Suppressor macrophage (primary cell): Measurements from ENCODE around the gene HPS1.
"Not testable (repeated sequence)": the region's sequence is repeated elsewhere in the genome, so short reads cannot be mapped to it uniquely, and the experiment has no call there.

Experiments
- DNase-seq, 4 experiments: peaks; one replicate each; pipeline ENCODE4 v3.0.0-alpha.2; 2020 to 2022

HPS1 gene

DNA sequence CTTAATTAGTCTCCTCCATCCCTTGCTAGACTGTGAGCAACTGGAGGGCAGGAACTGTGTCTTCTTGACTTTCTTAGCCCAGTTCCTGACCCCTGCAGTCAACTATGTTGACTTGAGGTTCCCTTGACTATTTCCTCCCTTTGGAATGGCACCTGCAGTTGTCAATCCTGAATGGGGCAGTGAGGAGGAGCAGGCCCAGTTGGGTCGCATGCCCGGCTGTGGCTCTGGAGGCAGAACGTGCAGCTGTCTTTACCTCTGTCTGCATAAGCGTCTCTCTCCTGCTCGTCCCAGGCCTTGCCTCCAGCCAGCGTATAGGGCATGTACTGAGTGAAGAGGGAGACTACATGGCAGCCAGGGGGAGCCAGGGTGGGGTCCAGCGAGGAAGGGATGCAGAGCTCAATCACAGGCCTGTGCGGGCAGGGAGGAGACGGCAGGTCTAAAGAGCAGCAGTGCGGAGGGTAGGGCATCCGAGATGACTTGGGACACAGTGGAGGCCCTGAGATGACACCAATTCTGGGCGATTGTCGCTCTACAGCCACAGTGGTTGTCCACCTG is 58.6 kb downstream of the HPS1 start:
- no peak for DNase-seq

DNA sequence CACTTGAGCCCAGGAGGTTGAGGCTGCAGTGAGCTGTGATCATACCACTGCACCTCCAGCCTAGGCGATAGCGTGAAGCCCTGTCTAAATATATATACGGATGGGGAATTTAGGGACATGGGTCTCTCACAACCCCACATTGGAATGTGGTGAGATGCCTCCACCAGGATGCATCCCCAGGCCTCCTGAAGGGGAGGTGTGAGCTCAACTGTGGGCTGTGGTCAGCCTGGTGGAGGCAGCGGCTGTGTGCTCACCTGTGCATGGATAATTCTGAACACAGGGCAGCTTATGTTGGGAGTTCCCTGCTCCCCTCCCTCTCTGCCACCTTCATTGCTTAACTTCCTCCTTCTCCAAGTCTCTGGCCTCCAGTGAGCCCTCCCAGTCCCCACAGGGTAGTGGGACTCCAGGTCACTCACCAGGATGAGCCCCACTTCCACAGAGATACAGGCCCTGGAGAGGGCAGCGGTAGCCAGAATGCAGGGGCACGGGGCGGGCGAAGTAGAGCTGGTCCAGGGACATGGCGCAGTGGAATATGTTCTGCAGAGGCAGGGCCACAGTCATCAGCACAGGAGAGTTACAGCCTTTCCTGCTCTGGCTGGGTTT is 62.1 kb downstream of the HPS1 start:
- DNase-seq: peak in 3 of 4 experiments; percentile 19 to 32 (median 19)

DNA sequence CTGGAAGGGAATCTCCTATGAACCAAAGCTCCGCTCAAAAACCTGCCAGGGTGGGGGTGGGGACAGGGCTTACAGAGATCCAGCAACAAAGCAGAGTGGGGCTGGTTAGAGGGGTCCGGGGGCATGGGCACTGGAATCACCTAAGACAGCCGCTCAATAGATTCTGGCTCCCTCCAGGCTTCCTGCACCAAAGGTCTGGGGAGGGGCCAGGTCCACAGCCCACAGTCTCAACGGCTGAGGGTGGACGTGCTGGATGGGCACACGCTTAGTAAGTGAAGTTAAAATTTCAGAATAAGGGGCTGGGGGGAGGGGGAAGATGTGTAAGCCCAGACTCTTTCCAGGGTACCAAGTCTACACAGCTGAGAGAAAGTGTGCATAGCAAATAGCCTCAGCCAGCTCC is 62.9 kb downstream of the HPS1 start:
- DNase-seq: no peak

DNA sequence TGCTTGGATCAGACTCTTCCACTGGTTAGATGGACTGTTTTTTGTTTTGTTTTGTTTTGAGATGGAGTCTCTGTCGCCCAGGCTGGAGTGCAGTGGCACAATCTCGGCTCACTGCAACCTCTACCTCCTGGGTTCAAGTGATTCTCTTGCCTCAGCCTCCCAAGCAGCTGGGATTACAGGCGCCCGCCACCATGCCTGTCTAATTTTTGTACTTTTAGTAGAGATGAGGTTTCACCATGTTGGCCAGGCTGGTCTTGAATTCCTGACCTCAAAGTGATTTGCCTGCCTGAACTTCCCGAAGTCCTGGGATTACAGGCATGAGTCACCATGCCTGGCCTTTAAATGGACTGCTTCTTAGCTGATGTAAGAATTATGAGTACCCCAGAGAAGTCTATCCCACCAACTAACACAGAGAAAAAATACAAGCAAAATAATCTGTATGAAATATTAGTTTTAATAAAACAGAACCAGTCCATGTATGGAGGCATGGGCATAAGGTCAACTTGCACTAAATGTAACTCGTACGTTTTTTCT is 63.5 kb downstream of the HPS1 start:
- not testable (repeated sequence) for DNase-seq

DNA sequence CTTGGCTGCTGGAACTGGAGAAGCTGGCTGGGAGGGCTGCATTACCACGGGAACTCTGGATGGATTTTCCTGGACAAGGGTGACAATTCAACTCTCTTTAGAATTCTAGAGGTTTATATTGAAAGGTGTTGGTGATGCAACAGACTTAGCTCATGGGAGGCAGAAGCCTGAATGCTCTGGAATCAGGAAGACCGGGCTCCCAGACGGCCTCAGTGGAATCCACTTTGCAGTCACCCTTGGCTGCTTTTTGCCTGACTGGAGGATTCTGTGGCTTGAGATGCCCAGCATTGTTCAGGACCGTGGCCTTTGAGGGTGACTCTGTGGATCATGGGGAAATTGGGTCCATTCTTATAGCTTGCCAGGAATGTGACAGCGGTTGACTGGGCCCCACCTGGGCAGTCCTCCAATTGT is 64.0 kb downstream of the HPS1 start:
- no peak for DNase-seq

DNA sequence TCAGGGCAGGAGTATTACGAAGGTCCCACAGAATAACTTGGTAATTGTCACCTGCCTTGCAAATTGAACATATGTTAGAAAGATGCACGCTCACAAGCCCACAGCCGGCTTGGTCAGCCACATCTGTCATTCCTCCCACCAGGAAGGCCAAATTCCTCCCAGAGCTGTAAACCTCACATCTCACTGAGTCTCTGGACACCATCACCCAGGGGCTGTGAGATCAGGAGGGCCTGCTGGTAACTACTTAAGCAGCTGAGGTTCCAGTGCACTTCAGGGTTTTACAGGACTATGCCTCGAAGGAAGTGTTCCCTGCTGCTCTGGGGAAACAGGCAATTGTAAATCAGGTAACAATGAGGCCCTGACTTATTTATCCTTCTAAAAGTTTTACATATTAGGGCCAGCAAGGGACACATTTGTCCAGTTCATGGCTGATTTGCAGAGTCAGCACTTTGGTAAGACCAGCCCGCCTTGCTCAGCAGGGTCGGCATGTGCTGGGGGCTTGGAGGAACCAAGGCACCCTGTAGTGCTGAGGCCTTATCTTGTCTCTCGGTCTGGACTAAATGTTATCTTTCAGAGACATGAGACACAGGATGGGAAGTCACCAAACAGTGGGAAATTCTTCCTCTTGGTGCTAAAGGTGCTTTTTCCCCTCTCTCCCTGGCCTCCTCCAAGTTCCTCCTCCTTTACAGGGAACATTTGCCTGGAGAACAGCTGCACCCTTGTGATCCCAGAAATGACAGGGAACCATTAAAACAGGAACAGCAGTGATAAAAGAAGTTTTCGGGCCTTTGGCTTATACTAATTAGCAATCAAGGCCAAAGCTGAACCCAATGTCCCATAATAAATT is 66.0 kb downstream of the HPS1 start:
- no peak for DNase-seq

DNA sequence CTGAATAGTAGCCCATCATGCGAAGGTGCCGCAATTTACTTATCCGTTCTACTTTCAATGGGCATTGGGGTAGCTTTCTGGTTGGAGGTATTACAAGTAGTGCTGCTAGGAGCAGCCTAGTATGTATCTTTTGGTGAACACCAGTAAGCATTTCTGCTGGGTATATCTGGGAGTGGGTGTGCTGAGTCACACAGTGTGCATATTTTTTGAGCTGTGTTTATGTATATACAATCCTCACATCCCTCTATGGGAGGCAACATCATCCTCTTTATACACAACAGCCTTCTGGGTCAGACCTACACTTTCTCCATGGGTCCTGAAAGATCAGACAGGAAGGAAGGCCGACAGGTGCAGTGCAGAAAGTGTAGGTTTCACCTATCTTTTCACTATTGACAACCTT is 68.0 kb downstream of the HPS1 start:
- peak in 3 of 4 experiments; percentile 22 to 49 (median 23) for DNase-seq

DNA sequence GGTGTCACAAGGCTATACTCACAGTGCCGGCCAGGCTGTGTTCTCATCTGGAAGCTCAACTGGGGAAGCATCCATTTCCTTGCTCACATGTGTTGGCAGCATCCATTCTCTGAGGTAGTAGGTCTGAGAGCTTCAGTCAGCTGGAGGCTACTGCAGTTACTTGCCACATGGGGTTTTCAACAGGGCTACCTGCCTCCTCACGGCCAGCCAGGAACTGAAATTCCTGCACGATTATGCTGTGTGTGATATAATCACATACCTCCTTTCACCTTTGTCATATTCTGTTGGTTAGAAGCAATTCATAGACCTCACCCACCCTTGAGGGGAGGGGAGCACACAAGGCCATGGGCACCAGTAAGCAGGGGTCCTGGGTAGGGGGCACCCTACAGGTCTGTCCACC is 69.2 kb downstream of the HPS1 start:
- no peak for DNase-seq

DNA sequence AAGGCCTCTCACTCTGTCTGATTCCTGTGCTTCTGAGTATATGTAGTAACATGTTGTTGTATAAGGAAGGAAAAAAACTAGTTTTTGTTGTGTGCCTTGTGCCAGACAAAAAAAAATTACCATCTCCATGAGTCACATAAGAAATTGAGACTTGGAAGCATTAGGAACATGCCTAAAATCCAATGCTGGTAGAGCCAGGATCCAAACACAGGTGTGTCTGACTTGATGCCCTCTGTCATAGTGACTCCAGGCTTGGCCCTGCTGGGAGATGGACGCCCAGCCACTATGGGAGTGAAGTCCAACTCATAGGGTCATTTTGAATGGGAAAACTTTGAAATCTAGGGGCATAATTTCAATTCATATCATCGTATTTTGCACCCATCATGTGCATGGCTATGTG is 69.7 kb downstream of the HPS1 start:
- no peak for DNase-seq

DNA sequence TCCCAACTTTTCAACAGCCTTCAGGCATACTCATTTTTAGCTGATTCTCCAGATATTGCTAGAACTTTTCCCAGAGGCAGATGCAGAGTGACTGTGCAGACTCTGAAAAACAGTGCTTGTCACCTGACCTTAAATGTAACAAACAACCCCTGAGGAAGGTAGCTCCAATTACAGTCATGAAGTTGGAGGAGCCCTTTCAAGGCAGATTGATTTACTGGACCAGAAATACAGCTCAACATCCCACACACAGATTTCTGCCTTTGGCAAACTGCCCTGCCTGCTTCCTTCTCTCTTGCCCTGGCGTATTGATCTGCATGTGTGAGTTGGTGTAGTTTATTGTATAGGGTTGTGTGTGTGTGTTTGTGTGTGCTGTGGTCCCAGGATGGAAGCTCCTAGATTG is 70.2 kb downstream of the HPS1 start:
- DNase-seq: peak in 1 of 4 experiments; percentile 20

DNA sequence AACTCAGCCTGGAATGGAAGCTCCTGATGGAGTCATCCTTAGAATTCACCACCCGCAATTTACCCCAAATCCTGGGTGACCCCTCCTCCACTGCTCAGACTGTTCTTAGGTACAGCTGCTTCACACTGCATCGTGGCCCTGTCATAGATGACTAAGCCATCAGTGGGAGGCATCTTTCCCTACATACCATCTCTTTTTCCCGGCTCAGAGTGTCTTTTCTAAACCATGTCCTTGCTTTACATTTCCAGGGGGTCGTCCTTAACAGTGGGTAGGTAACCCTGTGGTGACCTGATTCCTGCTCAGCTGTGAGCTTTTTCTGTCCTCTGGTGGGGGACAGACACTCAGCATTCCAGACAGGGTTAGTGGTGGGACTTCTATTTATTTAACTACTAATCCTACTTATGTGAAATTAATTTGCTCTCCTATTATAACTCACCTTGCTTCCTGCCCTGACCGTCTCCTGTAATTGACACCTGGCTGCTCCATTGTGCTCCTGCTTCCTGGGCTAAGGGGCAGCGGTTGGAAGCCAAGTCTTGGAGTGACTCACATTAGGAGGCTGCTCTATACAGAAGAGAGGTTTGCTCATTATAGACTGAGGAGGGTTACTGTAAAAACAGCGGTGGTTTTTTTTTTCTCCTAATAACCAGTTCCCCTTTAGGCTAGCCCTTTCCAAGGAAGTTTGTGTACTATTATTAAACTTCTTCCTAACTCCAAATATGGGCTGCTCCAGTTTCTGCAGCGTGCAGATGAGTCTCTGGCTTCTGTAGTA is 72.3 kb downstream of the HPS1 start:
- DNase-seq: peak; percentile 29 to 68 (median 46)

DNA sequence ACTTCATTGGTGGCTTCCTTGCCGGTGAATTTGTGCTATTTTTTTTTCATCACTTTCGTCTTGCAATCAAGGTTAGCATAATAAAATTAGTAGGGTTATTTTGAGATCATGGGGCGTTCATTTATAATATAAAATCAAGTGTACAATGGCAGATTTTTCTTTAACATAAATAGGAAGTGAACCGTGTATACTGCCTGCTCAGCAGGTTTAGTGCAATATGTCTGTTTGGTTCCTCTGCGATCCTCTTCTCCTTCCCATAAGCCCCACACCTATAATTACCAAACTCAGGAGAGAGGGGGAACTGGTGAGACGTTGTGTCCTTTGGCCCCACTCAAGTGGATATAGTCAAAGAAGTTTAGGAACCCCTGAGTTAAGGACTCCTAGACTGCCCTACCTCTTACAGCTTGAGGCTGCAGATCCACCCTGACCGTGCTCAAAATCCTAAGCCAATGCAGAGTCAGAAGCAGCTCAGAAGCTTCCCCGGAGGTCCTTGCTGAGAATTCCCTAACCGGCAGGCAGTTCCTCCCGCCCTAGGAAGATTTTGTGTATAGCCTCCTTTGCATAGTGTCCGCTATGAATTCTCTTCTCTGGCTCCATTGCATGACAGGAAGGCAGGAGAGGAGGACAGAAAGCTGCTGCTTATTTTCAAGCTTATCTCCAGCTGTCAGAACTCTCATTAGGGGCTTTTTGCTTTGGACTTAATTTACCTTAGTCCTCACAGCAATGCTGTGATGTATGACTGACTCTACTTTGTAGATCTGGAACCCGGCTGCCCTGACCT is 73.3 kb downstream of the HPS1 start:
- peak in 2 of 4 experiments; percentile 43 to 48 for DNase-seq

DNA sequence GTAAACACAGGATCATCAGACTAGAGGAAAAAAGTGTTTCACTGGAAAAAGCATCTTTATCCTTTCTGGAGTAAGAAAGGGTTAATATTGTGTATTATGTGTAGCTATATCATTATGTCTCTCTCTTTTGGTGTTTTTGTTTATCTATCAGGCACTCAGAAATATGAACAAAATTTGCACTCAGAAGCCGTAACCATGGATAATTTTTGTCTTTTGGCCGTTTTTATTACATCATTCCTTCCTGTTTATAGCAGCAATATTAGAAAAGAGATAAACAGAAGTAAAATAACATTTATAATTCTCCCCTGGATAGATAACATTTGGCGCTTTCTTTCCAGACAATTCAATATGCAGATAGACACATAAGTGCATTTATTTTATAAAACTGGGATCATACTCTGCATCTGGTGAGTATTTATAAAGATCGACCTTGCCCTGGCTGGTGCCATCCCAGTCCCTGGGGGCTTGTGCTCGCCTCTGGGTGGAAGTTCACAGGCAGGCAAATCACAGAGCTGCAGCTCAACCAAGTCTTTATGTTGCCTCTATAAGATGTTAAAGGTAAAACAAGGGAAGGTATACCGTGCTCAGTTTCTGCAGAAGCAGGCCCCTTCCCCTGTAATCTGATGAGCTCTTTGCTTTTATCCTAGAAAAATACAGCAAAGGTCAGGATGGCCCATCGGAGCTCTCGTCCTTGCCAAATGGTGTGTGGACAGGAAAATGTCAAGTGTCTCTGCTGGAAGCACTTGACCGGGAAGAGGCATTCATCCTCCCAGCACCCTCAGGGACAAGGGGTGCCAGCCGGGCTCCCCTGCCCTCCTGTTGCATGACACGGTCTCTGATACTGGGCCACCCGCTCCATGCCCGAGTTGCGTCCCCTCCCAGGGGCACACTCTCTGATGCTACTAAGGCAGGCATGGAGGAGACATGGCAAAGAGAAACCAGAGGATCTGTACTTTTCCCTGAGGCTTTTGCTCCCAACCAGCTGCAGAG is 75.6 kb downstream of the HPS1 start:
- no peak for DNase-seq

DNA sequence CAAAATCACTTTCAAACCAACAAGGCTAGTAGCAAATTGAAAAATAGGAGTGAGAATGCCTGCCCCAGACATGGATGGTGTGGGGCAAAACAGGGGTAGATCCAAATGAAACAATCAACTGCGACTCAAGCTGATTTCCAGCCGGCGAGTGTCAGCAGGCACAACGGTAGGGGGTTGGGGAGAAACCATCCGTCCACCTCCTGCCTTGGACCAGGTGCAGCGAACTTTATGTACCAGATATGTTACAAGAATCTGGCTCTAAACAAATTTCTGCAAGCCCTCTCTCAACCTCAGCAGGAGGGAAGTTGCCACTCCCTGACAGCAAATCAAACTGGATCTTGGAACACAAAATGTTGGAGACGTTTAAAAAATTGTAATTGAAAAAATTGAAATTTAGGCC is 76.9 kb downstream of the HPS1 start:
- no peak for DNase-seq

DNA sequence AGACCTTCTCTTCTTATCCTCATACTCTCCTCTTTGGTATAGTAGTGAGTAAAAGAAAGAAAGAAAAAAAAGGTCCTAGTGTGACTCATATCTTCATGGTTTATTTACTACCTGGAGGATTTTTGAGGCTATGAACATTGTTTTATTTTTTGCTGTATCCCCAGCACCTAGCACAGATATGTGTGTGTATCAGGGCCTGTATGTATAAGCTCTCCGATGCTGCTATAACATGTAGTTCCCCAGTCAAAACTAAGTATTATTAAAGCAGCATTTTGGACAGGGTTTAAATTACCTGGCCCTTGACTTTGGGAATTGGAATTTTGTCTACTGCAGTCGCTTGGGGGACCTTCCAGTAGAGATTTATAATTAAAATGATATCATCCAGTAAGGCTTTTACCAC is 78.1 kb downstream of the HPS1 start:
- DNase-seq: no peak

DNA sequence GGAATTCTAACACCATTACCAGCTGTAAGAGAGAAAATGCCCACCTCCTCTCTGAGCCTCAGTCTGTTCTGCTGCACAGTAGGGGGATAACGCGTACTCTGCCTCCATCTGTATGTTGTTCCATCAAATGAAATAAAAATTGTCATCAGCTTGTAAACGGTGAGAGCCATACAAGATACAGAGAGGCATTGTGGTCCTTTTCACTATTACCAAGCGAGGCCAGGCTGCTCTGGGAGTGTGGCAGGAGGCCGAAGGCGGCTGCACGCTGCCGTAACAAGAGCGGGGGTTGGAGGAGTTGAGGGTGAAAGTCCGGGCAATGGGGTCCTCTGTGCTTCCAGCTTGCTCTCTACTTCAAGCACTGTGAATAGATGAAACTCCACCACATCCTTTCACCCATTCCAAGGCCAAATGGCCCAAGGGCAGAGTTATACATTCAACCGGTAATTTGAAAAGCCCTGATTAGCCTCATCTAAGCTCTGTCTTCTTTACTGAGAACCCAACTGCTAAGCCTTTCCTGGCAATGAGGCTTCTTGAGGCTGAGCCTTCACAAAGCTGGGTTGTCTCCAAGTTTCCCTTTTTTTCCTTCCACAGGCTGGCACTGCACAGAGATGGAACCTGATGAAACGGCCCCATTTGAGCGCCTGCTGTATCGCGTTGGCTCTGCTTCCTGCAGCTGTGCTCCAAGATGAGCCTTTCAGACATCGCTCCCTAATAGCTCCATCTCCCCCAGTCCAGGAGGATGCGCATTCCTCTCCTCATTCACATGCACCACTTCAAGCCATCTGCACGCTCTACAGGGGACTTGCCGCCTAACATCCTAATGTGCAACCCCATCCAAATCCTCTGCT is 78.9 kb downstream of the HPS1 start:
- no peak for DNase-seq
